ENCODE measurements around the gene PYHIN1. TPM values are rescaled to one million over a fixed set of nuclear protein-coding genes. Genes with fewer than 3 reads are reported as not detected.

Gene PYHIN1
- 1 to 10 TPM; 1.6 to 3.4 TPM for total RNA-seq
- long read RNA-seq, donor 1, result 0 reads
- long read RNA-seq, donor 2, partial matches to known transcripts, result 1 of 1 reads
- long read RNA-seq, donor 2, other reads (novel, unspliced or antisense), result 0 of 1 reads

DNA sequence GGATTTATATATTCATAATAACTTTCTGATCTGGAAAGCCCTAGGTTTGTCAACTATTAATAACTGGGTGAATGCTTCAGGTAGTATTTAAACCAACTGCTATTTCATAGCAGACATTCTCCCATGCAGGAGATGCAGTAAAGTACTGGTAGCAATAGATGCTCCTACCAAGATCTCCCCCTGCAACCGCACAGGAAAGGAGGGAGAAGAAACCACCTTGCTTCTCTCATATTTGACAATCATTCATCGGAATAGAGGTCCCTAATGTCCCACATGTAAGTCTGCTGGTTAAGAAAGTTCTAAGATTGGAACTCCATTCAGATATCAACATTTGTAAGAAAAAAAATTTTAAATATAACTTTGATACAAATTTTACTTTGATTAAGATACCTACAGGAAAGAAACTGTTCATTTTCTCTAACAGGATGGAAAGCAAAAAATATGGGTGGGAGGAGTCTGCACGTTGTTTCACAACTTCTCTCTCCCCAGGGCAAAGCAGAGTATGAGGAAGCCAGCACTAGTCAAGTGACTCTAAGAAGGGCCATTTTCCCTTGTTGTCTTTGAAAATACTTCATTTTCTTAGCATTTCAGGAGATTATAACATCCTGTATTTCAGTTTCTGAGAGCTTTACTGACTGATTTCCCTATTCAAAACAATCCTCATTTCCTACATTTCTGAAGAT lies at the start of gene PYHIN1:
Gene PYHIN1 (plus strand): TSS at position 498 of the 683 bp plus-strand sequence. CDS start 5,359 bp downstream, outside the sequence.
- DNase-seq (ENCODE audit: low spot score), result no peak
- intact Hi-C loops (cut with DNase I), result no loop called here

DNA sequence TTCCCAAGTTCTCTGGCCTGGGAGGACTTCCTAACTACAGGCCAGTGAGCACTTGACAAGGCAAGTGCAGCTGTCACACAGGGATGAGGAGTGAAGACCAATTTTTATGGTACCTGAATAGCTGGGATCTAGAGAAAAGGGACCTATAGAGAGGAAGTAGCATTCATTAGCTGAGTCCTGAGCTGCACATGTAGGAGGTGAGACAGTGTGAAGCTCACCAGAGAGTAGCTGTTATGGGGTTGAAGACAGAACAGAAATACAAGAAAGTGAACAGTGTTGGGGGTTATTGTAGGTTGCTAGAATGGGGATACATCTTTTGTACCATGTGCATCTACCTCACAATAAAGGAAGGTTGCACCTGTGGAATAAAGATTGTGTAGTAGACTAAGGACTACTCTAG lies 37.7 kb upstream of the PYHIN1 start:
- intact Hi-C loops (cut with DNase I), result no loop called here

GRCh38 chr1:158898722-158899121 lies 32.6 kb upstream of the PYHIN1 start:
- intact Hi-C loops (cut with DNase I), result no loop called here
- DNase-seq (ENCODE audit: low spot score), result no peak

More for the DNA sequence above, 37.7 kb upstream of the PYHIN1 start:
- no peak for DNase-seq (ENCODE audit: low spot score)

- DNase-seq (ENCODE audit: low spot score), result no peak
- intact Hi-C loops (cut with DNase I), result no loop called here
Observed at GRCh38 chr1:158901623-158902022, 29.7 kb upstream of the PYHIN1 start.

- DNase-seq (ENCODE audit: low spot score), result no peak
Observed at GRCh38 chr1:158916085-158916484, 15.3 kb upstream of the PYHIN1 start.

DNA sequence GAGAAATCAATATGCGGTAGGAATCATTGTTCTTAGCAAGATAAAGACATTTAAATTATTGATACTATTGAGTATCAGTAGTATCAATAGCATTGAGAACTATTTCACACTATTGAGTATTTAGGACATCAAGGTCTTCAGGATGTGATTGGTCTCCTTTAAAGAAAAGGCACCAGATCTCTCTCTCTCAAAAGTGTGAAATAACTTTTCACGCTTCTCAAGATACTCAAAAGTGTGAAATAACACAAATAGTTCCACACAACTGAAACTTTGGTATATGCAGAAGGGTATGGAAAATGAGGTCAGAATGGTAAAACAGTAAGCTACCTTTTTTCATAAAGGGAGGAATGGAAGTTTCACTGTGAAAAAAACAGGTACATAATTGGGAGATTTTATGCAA lies 6.7 kb upstream of the PYHIN1 start:
- intact Hi-C loops (cut with DNase I), result no loop called here
- no peak for DNase-seq (ENCODE audit: low spot score)

More at GRCh38 chr1:158916085-158916484, 15.3 kb upstream of the PYHIN1 start:
- intact Hi-C loops (cut with DNase I), result loop anchor here in 1 of 2 donors (2.0 kb wide), 1 partner anchor 67 kb away; no protein-coding TSS in a partner anchor

GRCh38 chr1:158930504-158930903 lies 848 bp upstream of the PYHIN1 start:
- intact Hi-C loops (cut with DNase I), result no loop called here

DNA sequence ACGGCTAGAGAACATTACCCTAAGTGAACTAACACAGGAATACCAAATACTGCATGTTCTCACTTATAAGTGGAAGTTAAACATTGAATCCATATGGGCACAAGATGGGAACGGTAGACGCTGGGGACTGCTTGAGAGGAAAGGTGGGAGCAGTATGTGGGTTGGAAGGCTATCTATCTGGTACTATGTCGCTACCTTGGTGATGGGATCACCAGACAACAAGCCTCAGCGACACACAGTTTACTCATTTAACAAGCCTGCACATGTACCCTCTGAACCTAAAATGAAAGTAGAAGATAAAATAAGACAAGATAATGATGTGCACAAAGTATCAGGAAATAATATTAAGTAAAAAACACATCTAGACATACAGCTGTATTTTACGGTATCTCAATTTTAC lies 819 bp downstream of the PYHIN1 start:
- intact Hi-C loops (cut with DNase I), result no loop called here
- no peak for DNase-seq (ENCODE audit: low spot score)

More at GRCh38 chr1:158930504-158930903, 848 bp upstream of the PYHIN1 start:
- DNase-seq (ENCODE audit: low spot score), result no peak

- intact Hi-C loops (cut with DNase I), result no loop called here
- no peak for DNase-seq (ENCODE audit: low spot score)
Observed at GRCh38 chr1:158933621-158934020, 2.3 kb downstream of the PYHIN1 start.

- no peak for DNase-seq (ENCODE audit: low spot score)
- intact Hi-C loops (cut with DNase I), result no loop called here
Observed at GRCh38 chr1:158939180-158939579, 7.8 kb downstream of the PYHIN1 start.

DNA sequence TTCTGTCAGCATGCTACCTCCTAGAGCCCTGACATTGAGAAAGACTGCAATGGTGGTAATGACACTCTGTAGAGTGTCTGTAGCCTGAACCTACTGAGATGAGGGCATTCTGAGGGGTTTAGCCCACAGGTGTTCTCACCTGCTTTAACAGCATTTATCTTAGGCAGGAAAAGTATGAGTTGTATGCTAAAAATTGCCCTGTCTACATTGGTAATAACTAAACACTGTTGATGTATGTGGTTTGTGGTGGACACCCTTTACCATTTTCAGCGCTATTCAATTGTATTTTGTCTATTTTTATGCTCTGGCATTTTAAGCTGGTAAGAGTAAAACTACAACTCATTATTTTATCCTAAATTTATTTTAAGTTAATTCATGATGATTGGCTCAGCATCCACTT lies 10.0 kb downstream of the PYHIN1 start:
- DNase-seq (ENCODE audit: low spot score), result no peak
- intact Hi-C loops (cut with DNase I), result no loop called here

DNA sequence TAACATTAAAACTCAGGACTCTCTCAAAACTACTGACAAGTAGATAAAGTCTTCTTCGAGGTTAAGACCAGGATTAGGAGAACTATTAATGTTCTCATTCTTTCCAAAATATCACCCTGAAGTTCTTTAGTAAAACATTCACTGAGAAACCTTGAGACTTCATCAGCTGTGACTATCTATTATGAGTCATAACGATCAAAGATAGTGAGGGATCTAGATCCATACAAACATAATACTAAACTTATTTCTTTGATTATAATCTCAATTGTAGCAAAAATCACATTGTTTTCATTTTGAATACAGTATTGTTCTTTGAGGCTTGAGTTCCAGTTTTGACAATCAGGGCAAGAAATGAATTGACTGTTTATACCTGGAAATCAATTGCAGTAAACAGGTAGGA lies 11.1 kb downstream of the PYHIN1 start:
- intact Hi-C loops (cut with DNase I), result no loop called here
- DNase-seq (ENCODE audit: low spot score), result no peak

DNA sequence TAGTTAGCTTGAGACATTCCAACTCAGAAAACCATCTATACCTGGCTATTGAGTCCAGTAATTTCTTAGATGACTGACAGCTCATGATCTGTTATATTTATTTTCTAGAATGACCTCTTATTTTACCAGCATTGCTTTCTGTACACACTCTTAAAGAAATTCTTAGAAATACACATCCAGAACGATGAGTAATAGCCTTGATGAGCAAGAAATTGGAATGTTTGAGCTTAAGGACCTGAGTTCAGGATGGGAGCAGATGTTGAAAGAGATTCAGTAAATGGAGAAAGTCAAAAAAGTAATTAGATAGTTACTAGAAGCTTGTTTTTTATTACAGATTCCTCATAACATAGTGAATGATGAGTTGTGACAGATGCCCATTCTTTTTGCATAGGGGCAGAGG lies 11.7 kb downstream of the PYHIN1 start:
- intact Hi-C loops (cut with DNase I), result no loop called here
- no peak for DNase-seq (ENCODE audit: low spot score)

DNA sequence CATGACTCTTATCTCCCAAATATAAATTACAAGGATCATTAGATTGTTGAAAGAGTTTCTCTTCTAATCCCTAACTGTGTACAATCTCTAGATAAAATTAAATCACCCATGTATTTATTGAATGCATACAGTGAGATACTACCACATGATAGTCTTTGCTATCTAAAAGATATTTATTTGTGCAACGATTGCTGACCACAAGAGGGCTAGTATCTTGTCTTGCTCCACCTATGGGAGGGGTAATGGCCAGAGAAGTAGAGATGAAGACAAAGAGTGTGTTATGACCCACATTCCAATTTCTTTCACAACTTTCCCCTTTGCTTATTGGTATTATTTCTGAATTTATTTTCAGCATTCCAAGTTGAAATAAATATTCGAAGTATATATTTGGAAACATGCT lies 13.7 kb downstream of the PYHIN1 start:
- intact Hi-C loops (cut with DNase I), result no loop called here
- no peak for DNase-seq (ENCODE audit: low spot score)

DNA sequence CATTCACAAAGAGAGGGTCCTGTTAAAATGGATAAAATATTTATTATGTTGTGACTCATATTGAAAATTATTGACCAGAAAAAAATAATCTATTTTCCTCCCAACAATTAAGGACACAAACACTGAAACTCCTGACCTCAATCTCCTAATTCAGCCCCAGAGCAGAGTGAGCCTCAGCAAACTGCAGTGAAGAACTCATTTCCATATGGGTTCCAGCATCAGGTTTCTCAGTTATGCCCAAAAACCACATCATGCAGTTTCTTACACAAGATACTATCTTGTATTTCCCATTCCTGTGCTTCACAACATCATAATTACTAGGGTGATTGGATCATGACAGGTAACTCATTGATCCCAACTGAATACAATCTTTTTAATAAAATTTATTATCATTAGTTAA lies 15.4 kb downstream of the PYHIN1 start:
- DNase-seq (ENCODE audit: low spot score), result no peak
- intact Hi-C loops (cut with DNase I), result no loop called here

- intact Hi-C loops (cut with DNase I), result no loop called here
- no peak for DNase-seq (ENCODE audit: low spot score)
Observed at GRCh38 chr1:158951956-158952355, 20.6 kb downstream of the PYHIN1 start.

GRCh38 chr1:158952416-158952815 lies 21.1 kb downstream of the PYHIN1 start:
- DNase-seq (ENCODE audit: low spot score), result no peak
- intact Hi-C loops (cut with DNase I), result no loop called here

- intact Hi-C loops (cut with DNase I), result no loop called here
Observed at GRCh38 chr1:158961178-158961577, 29.8 kb downstream of the PYHIN1 start.

DNA sequence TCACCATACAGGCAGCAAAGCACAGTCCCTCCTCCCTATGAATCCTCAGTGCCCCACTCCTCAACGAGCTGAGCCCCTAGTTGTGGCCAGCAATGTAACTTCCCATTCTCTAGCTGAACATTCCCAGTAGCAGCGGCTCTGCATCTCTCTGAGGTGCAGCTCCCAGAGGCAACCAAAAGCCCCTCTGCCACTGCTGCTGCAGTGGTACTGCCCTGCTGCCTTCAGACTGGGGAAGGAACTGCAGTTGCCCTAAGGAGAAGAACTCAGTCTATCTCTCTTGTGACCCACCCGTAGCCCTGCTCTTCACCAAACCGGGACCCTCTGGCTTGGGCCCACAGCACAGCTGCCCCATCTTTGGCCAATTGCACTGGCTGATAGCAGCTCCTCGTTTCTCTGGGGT lies 31.6 kb downstream of the PYHIN1 start:
- DNase-seq (ENCODE audit: low spot score), result no peak
- intact Hi-C loops (cut with DNase I), result no loop called here

More at GRCh38 chr1:158961178-158961577, 29.8 kb downstream of the PYHIN1 start:
- no peak for DNase-seq (ENCODE audit: low spot score)

- intact Hi-C loops (cut with DNase I), result no loop called here
- DNase-seq (ENCODE audit: low spot score), result no peak
Observed at GRCh38 chr1:158969166-158969565, 37.8 kb downstream of the PYHIN1 start.

- intact Hi-C loops (cut with DNase I), result no loop called here
Observed at GRCh38 chr1:158969855-158970254, 38.5 kb downstream of the PYHIN1 start.

More at GRCh38 chr1:158969855-158970254, 38.5 kb downstream of the PYHIN1 start:
- no peak for DNase-seq (ENCODE audit: low spot score)

All from posterior vena cava (tissue), 2 donors.